Neural progenitor cell (in vitro differentiated cells): Measurements from ENCODE around the gene KRTAP10-3. TPM values are rescaled to one million over a fixed set of nuclear protein-coding genes. Genes with fewer than 3 reads are reported as not detected.
"Not testable (repeated sequence)": the region's sequence is repeated elsewhere in the genome, so short reads cannot be mapped to it uniquely, and the experiment has no call there.

Experiments used
- DNase-seq: peaks from one replicate; pipeline ENCODE4 v3.0.0-alpha.2; 2016; ENCODE audit warnings: low spot score
- H2AFZ ChIP-seq: fragments of 200-600 bp; sonication (generic); replicated peaks from 2 replicates; pipeline ENCODE4 v1.6.1; 2016; ENCODE audit warnings: antibody characterized with exemption
- H3F3A ChIP-seq: fragments of 200-600 bp; sonication (generic); 2 replicates; pipeline ENCODE4 v1.6.1; 2016; ENCODE audit warnings: antibody characterized with exemption, low read depth
- H3K27ac ChIP-seq: fragments of 200-600 bp; sonication (generic); 2 replicates; pipeline ENCODE4 v1.5.1; 2016; ENCODE audit warnings: mild to moderate bottlenecking
- H3K27me3 ChIP-seq: fragments of 200-600 bp; sonication (generic); 2 replicates; pipeline ENCODE4 v1.6.1; 2016; ENCODE audit warnings: mild to moderate bottlenecking, moderate library complexity
- H3K36me3 ChIP-seq: fragments of 200-600 bp; sonication (generic); 2 replicates; pipeline ENCODE4 v1.5.1; 2016
- H3K4me1 ChIP-seq: fragments of 200-600 bp; sonication (generic); 2 replicates; pipeline ENCODE4 v1.6.1; 2016; ENCODE audit warnings: mixed run types
- H3K4me2 ChIP-seq: fragments of 200-600 bp; sonication (generic); 2 replicates; pipeline ENCODE4 v1.6.1; 2016
- H3K4me3 ChIP-seq: fragments of 200-600 bp; sonication (generic); 2 replicates; pipeline ENCODE4 v1.5.1; 2016
- H3K79me2 ChIP-seq: fragments of 200-600 bp; sonication (generic); 2 replicates; pipeline ENCODE4 v1.6.1; 2016; ENCODE audit warnings: low read depth
- H3K9ac ChIP-seq: fragments of 200-600 bp; sonication (generic); 2 replicates; pipeline ENCODE4 v1.6.1; 2016
- H3K9me3 ChIP-seq: fragments of 200-600 bp; sonication (generic); 2 replicates; pipeline ENCODE4 v1.5.1; 2016; ENCODE audit warnings: low read depth
- H4K20me1 ChIP-seq: fragments of 200-600 bp; sonication (generic); 2 replicates; pipeline ENCODE4 v1.6.1; 2016; ENCODE audit warnings: low read depth
- H3K27ac Mint-ChIP-seq: 3 replicates; pipeline ENCODE4 v1.8.0; 2021; ENCODE audit warnings: mixed read lengths
- H3K27me3 Mint-ChIP-seq: 2 replicates; pipeline ENCODE4 v1.8.0; 2022; ENCODE audit warnings: low read depth, mild to moderate bottlenecking, inconsistent platforms, moderate library complexity, mixed read lengths; ENCODE audit not compliant: insufficient read depth
- H3K36me3 Mint-ChIP-seq: 3 replicates; pipeline ENCODE4 v1.8.0; 2021; ENCODE audit warnings: mixed read lengths
- H3K4me1 Mint-ChIP-seq: 3 replicates; pipeline ENCODE4 v1.8.0; 2021; ENCODE audit warnings: mixed read lengths
- H3K4me3 Mint-ChIP-seq: 3 replicates; pipeline ENCODE4 v1.8.0; 2021; ENCODE audit warnings: mild to moderate bottlenecking, moderate library complexity, mixed read lengths
- H3K9me3 Mint-ChIP-seq: 3 replicates; pipeline ENCODE4 v1.8.0; 2020; ENCODE audit warnings: mixed read lengths
- CTCF ChIP-seq: fragments of 200-600 bp; sonication (generic); IDR thresholded peaks from 2 replicates; pipeline ENCODE4 v1.5.1; 2017; ENCODE audit warnings: antibody characterized with exemption, mild to moderate bottlenecking
- EZH2 ChIP-seq: fragments of 200-600 bp; sonication (generic); IDR thresholded peaks from 2 replicates; pipeline ENCODE4 v1.6.1; 2017; ENCODE audit warnings: antibody characterized with exemption, mild to moderate bottlenecking, moderate library complexity
- EZH2phosphoT487 ChIP-seq: fragments of 200-600 bp; sonication (generic); IDR thresholded peaks from 2 replicates; pipeline ENCODE4 v1.6.1; 2017; ENCODE audit warnings: antibody characterized with exemption
- total RNA-seq: library from RNA; depleted of rRNA; stranded (reverse); fragments of >200 nt; gene quantifications from 2 replicates; pipeline ENCODE4 v1.2.3, GENCODE V29; 2015; ENCODE audit warnings: low replicate concordance

Gene KRTAP10-3
- total RNA-seq, 1 donor from 2014 or later: not detected

- not testable (repeated sequence) for H3K27me3 ChIP-seq, H3K9me3 ChIP-seq, H3K9ac ChIP-seq, H3K4me3 ChIP-seq, H3F3A ChIP-seq, H3K27ac ChIP-seq, H3K4me1 ChIP-seq, H3K4me2 ChIP-seq, DNase-seq, H3K9me3 Mint-ChIP-seq, H4K20me1 ChIP-seq, H3K36me3 ChIP-seq, H3K36me3 Mint-ChIP-seq, H3K27ac Mint-ChIP-seq, H2AFZ ChIP-seq, H3K27me3 Mint-ChIP-seq, H3K79me2 ChIP-seq, H3K4me3 Mint-ChIP-seq
- peaks cover 15% of the 10 kb centered on the region for H3K4me1 Mint-ChIP-seq
Measured at GRCh38 chr21:44590897-44591800, 32.6 kb upstream of the KRTAP10-3 start.

GRCh38 chr21:44590311-44590721 is 31.7 kb upstream of the KRTAP10-3 start:
- H2AFZ ChIP-seq: no peak overlapping the region
- peaks cover 15% of the 10 kb centered on the region for H3K4me1 Mint-ChIP-seq
- no peak for DNase-seq
- H3K9ac ChIP-seq: no peak overlapping the region
- H3K27ac ChIP-seq: no peak overlapping the region
- H4K20me1 ChIP-seq: no peaks in the 10 kb centered on the region
- H3K27ac Mint-ChIP-seq: no peak overlapping the region
- H3K4me3 ChIP-seq: no peak overlapping the region
- H3K27me3 Mint-ChIP-seq: peaks cover 2% of the 10 kb centered on the region
- no peaks in the 10 kb centered on the region for H3K27me3 ChIP-seq
- no peaks in the 10 kb centered on the region for H3K36me3 ChIP-seq
- no peaks in the 10 kb centered on the region for H3F3A ChIP-seq
- H3K4me2 ChIP-seq: no peak overlapping the region
- H3K4me1 ChIP-seq: peaks cover 5% of the 10 kb centered on the region
- H3K4me3 Mint-ChIP-seq: peak overlapping the region; percentile 41
- no peaks in the 10 kb centered on the region for H3K36me3 Mint-ChIP-seq
- H3K9me3 Mint-ChIP-seq: peaks cover 3% of the 10 kb centered on the region
- TF ChIP-seq EZH2 (no peak), EZH2phosphoT487 (no peak), CTCF (no peak)
- no peaks in the 10 kb centered on the region for H3K9me3 ChIP-seq
- H3K79me2 ChIP-seq: no peaks in the 10 kb centered on the region

GRCh38 chr21:44589586-44590305 is 31.2 kb upstream of the KRTAP10-3 start:
- Mint-ChIP-seq H3K27me3 (peaks cover 2% of the 10 kb centered on the region), H3K4me1 (peaks cover 15% of the 10 kb centered on the region), H3K9me3 (peaks cover 3% of the 10 kb centered on the region), H3K4me3 (peak overlapping the region; percentile 41), H3K36me3 (no peaks in the 10 kb centered on the region), H3K27ac (no peak overlapping the region)
- H3K79me2 ChIP-seq: no peaks in the 10 kb centered on the region
- H3F3A ChIP-seq: no peaks in the 10 kb centered on the region
- H3K36me3 ChIP-seq: no peaks in the 10 kb centered on the region
- H3K9me3 ChIP-seq: no peaks in the 10 kb centered on the region
- H2AFZ ChIP-seq: no peak overlapping the region
- H3K9ac ChIP-seq: no peak overlapping the region
- no peak for DNase-seq
- H4K20me1 ChIP-seq: no peaks in the 10 kb centered on the region
- TF ChIP-seq EZH2: no peak
- no peak for TF ChIP-seq EZH2phosphoT487
- TF ChIP-seq CTCF: no peak
- peaks cover 5% of the 10 kb centered on the region for H3K4me1 ChIP-seq
- no peak overlapping the region for H3K4me2 ChIP-seq
- no peak overlapping the region for H3K27ac ChIP-seq
- no peaks in the 10 kb centered on the region for H3K27me3 ChIP-seq
- no peak overlapping the region for H3K4me3 ChIP-seq

- H3K27me3 Mint-ChIP-seq: peaks cover 2% of the 10 kb centered on the region
Measured at GRCh38 chr21:44589094-44589493, 30.5 kb upstream of the KRTAP10-3 start.

More at GRCh38 chr21:44589094-44589493, 30.5 kb upstream of the KRTAP10-3 start:
- H4K20me1 ChIP-seq: no peaks in the 10 kb centered on the region
- TF ChIP-seq EZH2phosphoT487 (no peak), EZH2 (no peak), CTCF (no peak)
- H3K79me2 ChIP-seq: no peaks in the 10 kb centered on the region
- no peak overlapping the region for H3K27ac Mint-ChIP-seq
- H3K27ac ChIP-seq: no peak overlapping the region
- peaks cover 5% of the 10 kb centered on the region for H3K4me1 ChIP-seq
- H3K9me3 Mint-ChIP-seq: peaks cover 3% of the 10 kb centered on the region
- H3K4me3 Mint-ChIP-seq: no peak overlapping the region
- H3K4me3 ChIP-seq: no peak overlapping the region
- no peaks in the 10 kb centered on the region for H3K36me3 Mint-ChIP-seq
- no peak overlapping the region for H3K4me2 ChIP-seq
- no peak overlapping the region for H2AFZ ChIP-seq
- H3K36me3 ChIP-seq: no peaks in the 10 kb centered on the region
- H3K9me3 ChIP-seq: no peaks in the 10 kb centered on the region
- no peaks in the 10 kb centered on the region for H3K27me3 ChIP-seq
- no peak overlapping the region for H3K9ac ChIP-seq
- peaks cover 15% of the 10 kb centered on the region for H3K4me1 Mint-ChIP-seq
- H3F3A ChIP-seq: no peaks in the 10 kb centered on the region
- no peak for DNase-seq
